Stomach (tissue), 8 donors: Measurements from ENCODE around the gene RAB21. TPM values are rescaled to one million over a fixed set of nuclear protein-coding genes. Genes with fewer than 3 reads are reported as not detected.

Source experiments
- polyA plus RNA-seq, 3 donors: library from polyadenylated mRNA; stranded (reverse); fragments of 200-250 nt; gene quantifications; one replicate each; pipeline ENCODE4 v1.2.3, GENCODE V29; 2013
- total RNA-seq, 5 donors: library from RNA; depleted of rRNA; stranded (reverse); fragments of >200 nt; gene quantifications; one replicate each; pipeline versions ENCODE4 v1.1.0 to v1.2.3, GENCODE V29; 2014 to 2016
- donor health status: healthy with polysubstance abuse.
- donor health status: Bipolar disorder and iron deficiency.
- donor health status: healthy.

RAB21 gene
- total and polyA plus RNA-seq, 8 donors: 3.2 to 35.1 (median 7.7) TPM

Other genes starting within 250 kb of the RAB21 start
- gene ZFC3H1, start 91.0 kb upstream of the RAB21 start, total RNA-seq: 100 to 1,000 TPM; 110 to 574 (median 155) TPM
- gene ZFC3H1, start 91.0 kb upstream of the RAB21 start, polyA plus RNA-seq: 10 to 100 TPM in 1 of 3 donors, 1 to 10 TPM in 2; 4.9 to 24.3 (median 6.2) TPM
- 1 to 10 TPM in 3 of 5 donors, under 1 TPM in 1, not detected in 1; 0.87 to 4.3 (median 3.0) TPM for gene THAP2, start 90.6 kb upstream of the RAB21 start, total RNA-seq
- 1 to 10 TPM in 2 of 3 donors, under 1 TPM in 1; 0.87 to 3.8 (median 1.8) TPM for gene THAP2, start 90.6 kb upstream of the RAB21 start, polyA plus RNA-seq
- gene TMEM19, start 68.8 kb upstream of the RAB21 start, total RNA-seq: 10 to 100 TPM in 3 of 5 donors, 1 to 10 TPM in 2; 7.6 to 80.5 (median 11.6) TPM
- 10 to 100 TPM in 2 of 3 donors, 1 to 10 TPM in 1; 8.5 to 11.8 (median 10.7) TPM for gene TMEM19, start 68.8 kb upstream of the RAB21 start, polyA plus RNA-seq
- gene TBC1D15, start 84.9 kb downstream of the RAB21 start, total RNA-seq: 10 to 100 TPM in 4 of 5 donors, 1 to 10 TPM in 1; 4.6 to 81.5 (median 37.5) TPM
- gene TBC1D15, start 84.9 kb downstream of the RAB21 start, polyA plus RNA-seq: 10 to 100 TPM; 16.5 to 22.1 (median 21.5) TPM
- gene TPH2, start 184.0 kb downstream of the RAB21 start, total RNA-seq: under 1 TPM in 1 of 5 donors, not detected in 4; 0.37 TPM
- not detected for gene TPH2, start 184.0 kb downstream of the RAB21 start, polyA plus RNA-seq